ENCODE data around the gene MFSD1. TPM values are rescaled to one million over a fixed set of nuclear protein-coding genes. Genes with fewer than 3 reads are reported as not detected.

MFSD1 gene
- total RNA-seq, 1 donor from 2014 or later = 59.2 TPM

GRCh38 chr3:158768881-158769543 lies 32.8 kb upstream of the MFSD1 start:
- H3K4me1 ChIP-seq = peaks cover 40% of the 10 kb centered on the region
- H3K36me3 ChIP-seq = no peaks in the 10 kb centered on the region
- TF ChIP-seq CTCF (IDR thresholded peaks at IDR 0.05) (no peak), POLR2A (IDR thresholded peaks at IDR 0.05) (no peak), POLR2AphosphoS5 (IDR thresholded peaks at IDR 0.05; ENCODE audit: insufficient read depth in 1 of 2, low read depth in 1 of 2) (peak; percentile 21 to 79)
- H3K9me3 ChIP-seq = no peaks in the 10 kb centered on the region
- intact Hi-C loops (cut with DNase I) = no loop called here
- peak overlapping the region; percentile 47 for H3K27ac ChIP-seq
- no peak overlapping the region for H3K4me3 ChIP-seq
- no peak for DNase-seq (ENCODE audit: extremely low spot score in 2 of 2)
- H3K27me3 ChIP-seq = no peaks in the 10 kb centered on the region

- no peak overlapping the region for H3K4me3 ChIP-seq
- no peak for DNase-seq (ENCODE audit: extremely low spot score in 2 of 2)
- H3K9me3 ChIP-seq = no peaks in the 10 kb centered on the region
- intact Hi-C loops (cut with DNase I) = no loop called here
- no peaks in the 10 kb centered on the region for H3K27me3 ChIP-seq
- no peaks in the 10 kb centered on the region for H3K36me3 ChIP-seq
- H3K4me1 ChIP-seq = peaks cover 40% of the 10 kb centered on the region
- TF ChIP-seq POLR2A (IDR thresholded peaks at IDR 0.05) (no peak), CTCF (IDR thresholded peaks at IDR 0.05) (no peak), POLR2AphosphoS5 (IDR thresholded peaks at IDR 0.05; ENCODE audit: insufficient read depth in 1 of 2, low read depth in 1 of 2) (no peak)
- peak overlapping the region; percentile 47 for H3K27ac ChIP-seq
Observed at GRCh38 chr3:158769549-158769948, 32.3 kb upstream of the MFSD1 start.

GRCh38 chr3:158769952-158770740 lies 31.7 kb upstream of the MFSD1 start:
- H3K9me3 ChIP-seq = no peaks in the 10 kb centered on the region
- H3K27ac ChIP-seq = peak overlapping the region; percentile 47
- peaks cover 40% of the 10 kb centered on the region for H3K4me1 ChIP-seq
- intact Hi-C loops (cut with DNase I) = no loop called here
- no peaks in the 10 kb centered on the region for H3K27me3 ChIP-seq
- H3K36me3 ChIP-seq = no peaks in the 10 kb centered on the region
- TF ChIP-seq POLR2A (IDR thresholded peaks at IDR 0.05) = no peak
- no peak for TF ChIP-seq CTCF (IDR thresholded peaks at IDR 0.05)
- no peak for TF ChIP-seq POLR2AphosphoS5 (IDR thresholded peaks at IDR 0.05; ENCODE audit: insufficient read depth in 1 of 2, low read depth in 1 of 2)
- no peak for DNase-seq (ENCODE audit: extremely low spot score in 2 of 2)
- H3K4me3 ChIP-seq = no peak overlapping the region

- TF ChIP-seq POLR2AphosphoS5 (IDR thresholded peaks at IDR 0.05; ENCODE audit: insufficient read depth in 1 of 2, low read depth in 1 of 2) (no peak), CTCF (IDR thresholded peaks at IDR 0.05) (no peak), POLR2A (IDR thresholded peaks at IDR 0.05) (no peak)
- H3K9me3 ChIP-seq = no peaks in the 10 kb centered on the region
- peak overlapping the region; percentile 47 for H3K27ac ChIP-seq
- H3K4me1 ChIP-seq = peaks cover 40% of the 10 kb centered on the region
- intact Hi-C loops (cut with DNase I) = no loop called here
- H3K36me3 ChIP-seq = no peaks in the 10 kb centered on the region
- no peak for DNase-seq (ENCODE audit: extremely low spot score in 2 of 2)
- no peak overlapping the region for H3K4me3 ChIP-seq
- H3K27me3 ChIP-seq = no peaks in the 10 kb centered on the region
Observed at GRCh38 chr3:158770741-158771350, 31.0 kb upstream of the MFSD1 start.
